ENCODE data around the gene NHERF1.

The NHERF1 gene

GRCh38 chr17:74790161-74791058 lies 42.0 kb downstream of the NHERF1 start:
- no peak for DNase-seq

GRCh38 chr17:74792586-74793105 lies 44.2 kb downstream of the NHERF1 start:
- DNase-seq: no peak

GRCh38 chr17:74795327-74796020 lies 47.0 kb downstream of the NHERF1 start:
- DNase-seq: no peak

- DNase-seq: no peak
Observed at GRCh38 chr17:74796211-74796610, 47.8 kb downstream of the NHERF1 start.

- DNase-seq: no peak
Observed at GRCh38 chr17:74796866-74797265, 48.4 kb downstream of the NHERF1 start.

- no peak for DNase-seq
Observed at GRCh38 chr17:74797824-74798223, 49.4 kb downstream of the NHERF1 start.

GRCh38 chr17:74798239-74798707 lies 49.8 kb downstream of the NHERF1 start:
- no peak for DNase-seq

GRCh38 chr17:74799097-74799496 lies 50.7 kb downstream of the NHERF1 start:
- no peak for DNase-seq

- DNase-seq: no peak
Observed at GRCh38 chr17:74800531-74800930, 52.1 kb downstream of the NHERF1 start.

- DNase-seq: no peak
Observed at GRCh38 chr17:74801896-74802295, 53.5 kb downstream of the NHERF1 start.

GRCh38 chr17:74803388-74803930 lies 55.0 kb downstream of the NHERF1 start:
- DNase-seq: no peak

- no peak for DNase-seq
Observed at GRCh38 chr17:74803971-74804370, 55.5 kb downstream of the NHERF1 start.

GRCh38 chr17:74804683-74805082 lies 56.3 kb downstream of the NHERF1 start:
- DNase-seq: no peak

- no peak for DNase-seq
Observed at GRCh38 chr17:74805591-74805991, 57.2 kb downstream of the NHERF1 start.

GRCh38 chr17:74806334-74806733 lies 57.9 kb downstream of the NHERF1 start:
- DNase-seq: no peak

GRCh38 chr17:74807441-74807840 lies 59.0 kb downstream of the NHERF1 start:
- no peak for DNase-seq

- DNase-seq: peak; percentile 94
Observed at GRCh38 chr17:74807925-74808324, 59.5 kb downstream of the NHERF1 start.

GRCh38 chr17:74808714-74809430 lies 60.4 kb downstream of the NHERF1 start:
- no peak for DNase-seq

- no peak for DNase-seq
Observed at GRCh38 chr17:74810699-74811485, 62.5 kb downstream of the NHERF1 start.

- no peak for DNase-seq
Observed at GRCh38 chr17:74812109-74813009, 63.9 kb downstream of the NHERF1 start.

GRCh38 chr17:74814453-74814852 lies 66.0 kb downstream of the NHERF1 start:
- DNase-seq: no peak

Data from NCI-H1105 (cell line).